NCI-H345 treated with DMSO at 0.1 percent for 48 hours (cell line): Measurements from ENCODE around the gene SDF2.
"Not testable (repeated sequence)": the region's sequence is repeated elsewhere in the genome, so short reads cannot be mapped to it uniquely, and the experiment has no call there.

ENCODE experiments used
- DNase-seq: peaks from one replicate; lab custom pipeline; 2025; ENCODE audit not compliant: unreplicated experiment; lab: John Stamatoyannopoulos, UW

SDF2 gene

GRCh38 chr17:28685366-28685765, 23.7 kb upstream of the SDF2 start:
- DNase-seq, result no peak

DNA sequence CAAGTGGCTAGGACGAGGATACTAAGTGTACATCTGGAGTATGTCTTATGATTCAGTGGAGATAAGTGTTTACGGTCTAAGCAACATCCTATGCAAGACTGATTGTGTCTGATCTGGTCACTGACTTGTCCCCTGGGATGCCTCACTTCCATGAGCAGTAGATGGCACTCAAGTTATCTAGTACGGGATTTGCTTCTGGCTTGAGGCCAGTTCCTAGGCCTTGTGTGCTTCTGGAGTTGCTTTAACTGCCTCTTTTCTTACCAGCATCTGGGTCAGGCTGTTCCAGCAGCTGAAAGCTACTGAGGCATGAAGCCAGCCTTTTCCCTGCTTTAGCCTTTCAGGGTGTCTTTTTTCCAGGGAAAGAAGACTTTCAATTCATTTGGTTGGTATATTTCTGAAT, 23.3 kb upstream of the SDF2 start:
- DNase-seq, result peak; percentile 58

DNA sequence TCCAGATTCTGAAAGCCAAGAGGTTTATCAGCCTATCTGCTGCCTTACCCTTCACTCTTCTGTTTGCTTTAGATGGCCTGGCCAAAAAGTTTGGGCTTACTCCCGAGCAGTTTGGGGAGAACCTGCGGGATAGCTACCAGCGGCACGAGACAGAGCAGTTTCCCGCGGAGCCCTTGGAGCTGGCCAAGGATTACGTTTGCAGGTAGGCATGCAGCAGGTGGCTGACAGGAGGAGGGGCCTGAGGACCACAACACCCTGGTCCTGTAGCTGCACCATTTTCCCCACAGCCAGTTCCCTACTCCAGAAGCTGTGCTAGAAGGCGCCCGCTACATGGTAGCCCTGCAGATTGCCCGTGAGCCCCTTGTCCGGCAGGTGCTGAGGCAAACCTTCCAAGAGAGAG, 20.9 kb upstream of the SDF2 start:
- DNase-seq, result no peak

DNA sequence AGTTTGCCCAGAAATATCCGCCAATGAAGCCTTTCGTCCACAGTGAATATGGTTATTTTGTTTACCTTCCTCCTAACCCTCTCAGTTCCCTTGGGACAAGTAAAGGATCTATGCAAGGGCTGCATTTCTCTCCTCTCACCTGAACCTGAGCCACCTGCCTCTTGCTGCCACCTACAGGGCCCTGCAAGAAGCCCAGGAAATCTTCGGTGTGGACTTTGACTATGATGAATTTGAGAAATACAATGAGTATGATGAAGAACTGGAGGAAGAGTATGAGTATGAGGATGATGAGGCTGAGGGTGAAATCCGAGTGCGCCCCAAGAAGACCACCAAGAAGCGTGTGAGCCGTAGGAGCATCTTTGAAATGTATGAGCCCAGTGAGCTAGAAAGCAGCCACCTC, 14.3 kb upstream of the SDF2 start:
- no peak for DNase-seq

DNA sequence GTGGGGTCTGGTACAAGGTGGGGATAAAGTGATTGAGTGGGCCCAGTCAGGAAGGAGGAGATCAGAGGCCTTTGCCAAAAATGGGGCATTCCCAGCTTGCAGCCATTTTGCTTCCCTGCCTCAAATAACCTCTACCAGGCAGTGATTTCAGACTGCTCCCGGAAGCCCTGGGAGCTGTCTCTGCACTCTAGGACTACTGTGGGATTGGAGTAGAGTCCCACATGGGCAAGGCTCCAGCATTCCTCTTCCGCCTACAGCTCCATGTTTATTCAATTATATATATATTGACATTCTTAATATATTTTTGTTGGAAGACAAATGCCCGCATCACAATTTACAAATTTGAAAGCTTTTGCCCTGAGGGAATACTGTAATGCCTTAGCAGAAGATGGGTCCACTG, 13.8 kb upstream of the SDF2 start:
- no peak for DNase-seq

- no peak for DNase-seq
Measured at GRCh38 chr17:28669918-28670317, 8.2 kb upstream of the SDF2 start.

- no peak for DNase-seq
Measured at GRCh38 chr17:28667870-28668269, 6.2 kb upstream of the SDF2 start.

DNA sequence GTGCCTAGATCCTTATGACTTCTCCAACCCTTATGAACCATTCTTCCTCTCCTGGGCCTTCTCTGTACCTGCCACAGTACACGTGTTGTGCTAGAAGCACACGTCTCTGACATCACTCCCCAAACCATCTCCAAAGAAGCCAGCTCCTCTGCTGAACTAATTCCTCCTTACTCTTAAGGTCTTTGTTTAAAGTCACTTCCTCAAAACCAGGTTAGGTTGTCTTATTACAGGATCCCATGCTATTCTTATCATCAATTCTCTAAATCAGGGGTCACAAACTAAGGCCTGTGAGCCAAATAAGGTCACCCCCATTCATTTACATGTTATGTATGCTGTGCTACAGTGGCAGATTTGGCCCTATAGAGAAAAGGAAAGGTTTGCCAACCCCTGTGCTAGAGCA, 4.3 kb upstream of the SDF2 start:
- no peak for DNase-seq

- no peak for DNase-seq
Measured at GRCh38 chr17:28663723-28664122, 2.0 kb upstream of the SDF2 start.

- DNase-seq, result no peak
Measured at GRCh38 chr17:28662527-28662829, 772 bp upstream of the SDF2 start.

GRCh38 chr17:28659497-28659881, 2.2 kb downstream of the SDF2 start:
- DNase-seq, result not testable (repeated sequence)

GRCh38 chr17:28658766-28659496, 2.8 kb downstream of the SDF2 start:
- not testable (repeated sequence) for DNase-seq

DNA sequence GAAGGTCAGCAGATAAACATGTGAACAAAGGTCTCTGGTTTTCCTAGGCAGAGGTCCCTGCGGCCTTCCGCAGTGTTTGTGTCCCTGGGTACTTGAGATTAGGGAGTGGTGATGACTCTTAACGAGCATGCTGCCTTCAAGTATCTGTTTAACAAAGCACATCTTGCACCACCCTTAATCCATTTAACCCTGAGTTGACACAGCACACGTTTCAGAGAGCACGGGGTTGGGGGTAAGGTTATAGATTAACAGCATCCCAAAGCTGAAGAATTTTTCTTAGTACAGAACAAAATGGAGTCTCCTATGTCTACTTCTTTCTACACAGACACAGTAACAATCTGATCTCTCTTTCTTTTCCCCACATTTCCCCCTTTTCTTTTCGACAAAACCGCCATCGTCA, 3.4 kb downstream of the SDF2 start:
- not testable (repeated sequence) for DNase-seq

DNA sequence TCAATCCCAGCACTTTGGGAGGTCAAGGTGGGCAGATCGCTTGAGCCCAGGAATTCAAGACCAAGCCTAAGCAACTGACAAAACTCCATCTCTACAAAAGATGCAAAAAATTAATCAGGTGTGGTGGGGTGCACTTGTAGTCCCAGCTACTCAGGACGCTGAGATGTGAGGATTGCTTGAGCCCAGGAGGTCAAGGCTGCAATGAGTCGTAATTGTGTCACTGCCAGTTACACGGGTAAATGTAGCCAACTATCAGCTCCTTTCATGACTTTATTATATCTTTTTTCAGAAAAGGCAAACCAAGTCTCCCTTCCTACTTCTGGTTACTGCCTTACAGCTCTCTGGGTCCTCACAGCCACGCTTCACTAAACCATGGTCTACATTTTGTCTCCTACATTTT, 4.0 kb downstream of the SDF2 start:
- DNase-seq, result no peak

DNA sequence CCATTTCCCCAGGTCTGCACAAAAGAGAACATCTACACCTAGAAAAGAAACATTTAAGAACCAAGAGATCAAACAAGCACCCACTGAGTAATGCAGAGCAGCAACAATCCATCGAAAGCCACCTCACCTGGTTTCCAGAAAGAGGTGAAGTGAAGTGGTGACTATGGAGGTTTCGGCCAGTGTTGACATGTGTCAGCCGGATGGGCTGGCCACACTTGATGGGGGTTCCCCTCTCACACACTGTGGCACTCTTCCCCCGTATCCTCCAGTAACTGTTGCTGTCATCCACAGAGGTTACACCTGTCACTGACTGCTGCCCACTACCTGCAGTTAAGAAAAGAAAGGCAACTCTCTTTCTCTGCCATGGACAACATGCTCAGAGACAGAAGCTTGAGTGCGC, 6.5 kb downstream of the SDF2 start:
- DNase-seq, result no peak

GRCh38 chr17:28648698-28649097, 13.0 kb downstream of the SDF2 start:
- DNase-seq, result no peak

GRCh38 chr17:28646039-28646754, 15.5 kb downstream of the SDF2 start:
- no peak for DNase-seq

- DNase-seq, result no peak
Measured at GRCh38 chr17:28645576-28645939, 16.1 kb downstream of the SDF2 start.

DNA sequence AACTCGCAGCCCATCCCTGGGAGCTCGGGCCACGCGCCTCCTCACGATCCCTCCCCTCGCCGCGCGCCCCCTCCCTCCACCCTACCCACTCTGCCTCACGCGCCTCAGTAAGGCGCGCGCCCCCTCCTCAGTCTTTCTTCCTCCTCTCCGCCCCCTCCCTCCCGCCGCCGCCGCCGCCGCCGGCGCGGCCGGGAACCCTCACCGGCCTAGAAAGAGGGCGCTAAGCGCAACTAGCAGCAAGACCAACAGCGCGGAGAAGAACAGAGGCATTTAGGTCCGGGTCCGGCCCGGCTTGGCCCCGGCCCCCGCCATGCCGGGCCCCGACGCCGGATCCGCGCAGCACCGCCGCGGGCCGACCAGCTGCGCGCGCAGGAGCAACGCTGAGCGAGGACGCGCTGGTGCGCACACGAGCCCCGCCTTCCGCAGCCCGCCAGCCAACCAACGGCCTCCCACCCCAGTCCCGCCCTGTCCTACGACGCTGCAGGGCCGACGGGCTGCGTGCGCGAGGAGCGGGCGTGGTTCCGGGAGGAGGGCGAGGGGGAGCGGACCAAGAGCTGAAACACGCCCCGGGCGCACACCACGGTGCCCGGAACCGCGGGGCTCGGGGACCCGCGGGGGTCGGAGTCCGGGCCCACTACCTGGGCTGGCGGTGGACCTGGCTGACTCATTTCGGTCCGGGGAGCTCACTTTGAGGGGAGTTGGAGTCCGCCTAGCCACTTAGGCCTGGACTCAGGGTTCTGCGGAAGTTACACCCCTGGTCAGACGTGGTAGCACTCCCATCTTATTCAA, 16.7 kb downstream of the SDF2 start, which contains the start of gene BLTP2:
BLTP2 (minus strand) TSS at position 372 of the 789 bp plus-strand sequence; CDS start at position 270, 102 bp downstream.
- DNase-seq, result peak; percentile 79

DNA sequence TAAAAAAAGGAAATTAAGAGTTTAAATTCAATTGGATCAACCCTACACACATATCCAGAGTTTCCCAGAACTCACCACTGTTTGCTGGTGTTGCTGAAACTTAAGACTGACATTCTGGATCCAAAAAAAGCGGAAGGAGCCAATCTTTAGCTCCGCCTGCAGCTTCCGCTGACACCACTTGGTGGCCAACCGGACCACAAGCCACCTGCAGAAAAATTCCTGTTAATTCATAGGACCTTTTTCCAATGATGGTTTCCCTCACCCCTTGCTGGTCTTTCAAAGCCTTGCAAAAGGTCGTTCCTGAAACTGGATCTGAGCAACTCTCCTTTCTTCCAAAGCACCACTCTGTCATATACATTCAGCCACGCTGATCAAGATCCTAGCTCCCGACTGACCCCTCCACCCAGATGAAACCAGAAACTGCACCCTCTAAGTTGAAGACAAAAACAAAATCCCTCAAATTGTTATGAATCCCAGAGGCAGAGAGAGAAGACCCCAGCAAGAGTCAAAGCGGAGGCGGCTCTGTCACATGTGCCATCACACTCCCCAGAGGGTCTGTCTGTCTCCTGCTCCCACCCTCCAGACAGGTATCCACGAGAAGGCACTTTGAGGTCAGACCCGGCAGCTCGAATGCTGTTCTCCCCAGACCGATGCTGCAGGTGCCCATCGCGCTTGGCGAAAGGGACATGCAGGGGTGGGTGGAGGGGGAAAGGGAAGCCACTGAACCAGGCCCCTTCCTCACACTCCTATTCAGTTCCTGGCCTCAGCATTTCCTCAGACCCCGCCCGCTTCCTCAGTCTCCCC, 17.5 kb downstream of the SDF2 start:
- DNase-seq, result peak; percentile 2

- no peak for DNase-seq
Measured at GRCh38 chr17:28641579-28641978, 20.1 kb downstream of the SDF2 start.
